ENCODE results near the gene IKZF3. TPM values are rescaled to one million over a fixed set of nuclear protein-coding genes. Genes with fewer than 3 reads are reported as not detected.

The IKZF3 gene
- total RNA-seq, 1 experiment from 2014 or later: 0.22 TPM

DNA sequence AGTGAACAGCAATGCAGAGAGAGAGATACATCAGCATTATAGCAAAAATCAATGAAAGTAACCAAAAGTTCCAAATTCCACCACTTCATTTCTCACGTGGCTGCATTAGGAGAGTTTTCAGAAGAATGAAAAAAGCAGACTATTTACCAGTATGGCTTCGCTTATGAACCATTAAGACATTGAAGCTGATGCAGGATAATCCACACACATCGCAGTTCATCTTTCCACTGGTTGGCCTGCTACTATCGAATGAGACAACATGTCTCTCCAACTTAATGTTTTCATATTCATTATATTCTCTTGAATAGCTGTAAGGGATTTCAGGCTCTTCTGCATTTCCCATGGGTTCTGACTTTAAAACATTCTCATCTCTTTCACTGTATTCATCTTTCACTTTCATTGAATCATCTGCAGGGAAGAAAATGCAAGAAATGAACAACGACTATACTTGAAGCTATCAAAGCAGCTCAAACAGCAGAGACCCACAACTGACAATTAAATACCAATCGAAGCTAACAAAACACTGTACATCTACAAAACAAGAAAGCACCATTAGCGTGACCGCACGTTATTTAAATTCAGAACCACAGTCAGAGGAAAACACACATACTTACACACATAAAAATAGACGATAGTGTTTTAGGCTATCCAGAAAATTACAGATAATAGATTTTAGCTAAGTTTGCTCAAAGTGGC is 71.4 kb downstream of the IKZF3 start:
- no peak overlapping the region for H3K27ac Mint-ChIP-seq

More for the DNA sequence above, 71.4 kb downstream of the IKZF3 start:
- no peak overlapping the region for H3K56ac ChIP-seq (ENCODE audit: insufficient read length, low read depth, low read length)
- no peak overlapping the region for H2BK15ac ChIP-seq (ENCODE audit: low read depth, low read length)
- H3K9ac ChIP-seq (ENCODE audit: extremely low read depth, insufficient read length, low read length): no peak overlapping the region
- H4K8ac ChIP-seq (replicated peaks; ENCODE audit: insufficient read length, low read depth, low read length): no peak overlapping the region
- H3K14ac ChIP-seq (ENCODE audit: insufficient read depth, low read length): no peak overlapping the region
- TF ChIP-seq, protein P1, sequence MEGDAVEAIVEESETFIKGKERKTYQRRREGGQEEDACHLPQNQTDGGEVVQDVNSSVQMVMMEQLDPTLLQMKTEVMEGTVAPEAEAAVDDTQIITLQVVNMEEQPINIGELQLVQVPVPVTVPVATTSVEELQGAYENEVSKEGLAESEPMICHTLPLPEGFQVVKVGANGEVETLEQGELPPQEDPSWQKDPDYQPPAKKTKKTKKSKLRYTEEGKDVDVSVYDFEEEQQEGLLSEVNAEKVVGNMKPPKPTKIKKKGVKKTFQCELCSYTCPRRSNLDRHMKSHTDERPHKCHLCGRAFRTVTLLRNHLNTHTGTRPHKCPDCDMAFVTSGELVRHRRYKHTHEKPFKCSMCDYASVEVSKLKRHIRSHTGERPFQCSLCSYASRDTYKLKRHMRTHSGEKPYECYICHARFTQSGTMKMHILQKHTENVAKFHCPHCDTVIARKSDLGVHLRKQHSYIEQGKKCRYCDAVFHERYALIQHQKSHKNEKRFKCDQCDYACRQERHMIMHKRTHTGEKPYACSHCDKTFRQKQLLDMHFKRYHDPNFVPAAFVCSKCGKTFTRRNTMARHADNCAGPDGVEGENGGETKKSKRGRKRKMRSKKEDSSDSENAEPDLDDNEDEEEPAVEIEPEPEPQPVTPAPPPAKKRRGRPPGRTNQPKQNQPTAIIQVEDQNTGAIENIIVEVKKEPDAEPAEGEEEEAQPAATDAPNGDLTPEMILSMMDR (conservative IDR thresholded peaks at IDR 0.05): no peak
- no CpG with 5 or more reads among the region's 10 CpGs for WGBS (ENCODE audit: extremely low coverage, insufficient read length, low lambda C conversion rate)
- no peaks in the 10 kb centered on the region for H3K4me1 ChIP-seq (ENCODE audit: insufficient read depth, low read length)
- no peaks in the 10 kb centered on the region for H3K27me3 Mint-ChIP-seq (ENCODE audit: low read depth)
- H3K4me1 Mint-ChIP-seq: peaks cover under 1 to 6% of the 10 kb centered on the region in 2 experiments; a peak in 2 of 4 replicates
- no peaks in the 10 kb centered on the region for H4K20me1 ChIP-seq (ENCODE audit: control insufficient read depth, insufficient read depth, insufficient read length)
- no peak overlapping the region for H2AK5ac ChIP-seq (ENCODE audit: insufficient read length, low read length)
- no peak overlapping the region for H3K4ac ChIP-seq (ENCODE audit: low read depth, low read length)
- H4K91ac ChIP-seq (ENCODE audit: insufficient read length, low read depth, low read length): no peak overlapping the region
- H3K79me2 ChIP-seq (ENCODE audit: insufficient read depth, low read length): no peaks in the 10 kb centered on the region; the same call in 1 of the 2 replicates
- H3K27me3 ChIP-seq (ENCODE audit: insufficient read depth, low read length): no peaks in the 10 kb centered on the region
- no peak overlapping the region for H3K23ac ChIP-seq (ENCODE audit: insufficient read length, low read depth, low read length)
- no peaks in the 10 kb centered on the region for H3K9me3 ChIP-seq (ENCODE audit: control insufficient read depth, low read depth, low read length)
- H2BK5ac ChIP-seq (ENCODE audit: insufficient read length, low read length): no peak overlapping the region
- H3K27ac ChIP-seq (ENCODE audit: insufficient read length, low read depth, low read length): no peak overlapping the region
- no peak overlapping the region for H2BK20ac ChIP-seq (ENCODE audit: low read depth, low read length, poor library complexity, severe bottlenecking)
- no peaks in the 10 kb centered on the region for H3K79me1 ChIP-seq (ENCODE audit: insufficient read depth, low read depth, low read length, poor library complexity, severe bottlenecking)
- H2AFZ ChIP-seq (ENCODE audit: low read length): no peak overlapping the region
- H3T11ph ChIP-seq (ENCODE audit: low read length): no peak overlapping the region
- H3K4me2 ChIP-seq (ENCODE audit: insufficient read depth, insufficient read length, low read length): no peak overlapping the region
- DNase-seq: no peak
- no peak overlapping the region for H4K5ac ChIP-seq (ENCODE audit: insufficient read length, low read depth, low read length)
- no peak overlapping the region for H3K18ac ChIP-seq (ENCODE audit: insufficient read length, low read depth, low read length)
- no peaks in the 10 kb centered on the region for H3K36me3 Mint-ChIP-seq (ENCODE audit: insufficient read depth in 1 of 3, low read depth in 3 of 3)
- no peak overlapping the region for H3K4me3 Mint-ChIP-seq
- no peak overlapping the region for H2BK120ac ChIP-seq (ENCODE audit: low read depth, low read length, poor library complexity, severe bottlenecking)
- H3K9me3 Mint-ChIP-seq: no peaks in the 10 kb centered on the region
- H3K23me2 ChIP-seq (ENCODE audit: insufficient read length, low read depth, low read length, poor library complexity, severe bottlenecking): no peaks in the 10 kb centered on the region
- H2BK12ac ChIP-seq (ENCODE audit: insufficient read length, low read depth, low read length): no peak overlapping the region

Data from H9 (cell line).